ENCODE measurements around the gene WDR83.
"Not testable (repeated sequence)": the region's sequence is repeated elsewhere in the genome, so short reads cannot be mapped to it uniquely, and the experiment has no call there.

Gene WDR83

DNA sequence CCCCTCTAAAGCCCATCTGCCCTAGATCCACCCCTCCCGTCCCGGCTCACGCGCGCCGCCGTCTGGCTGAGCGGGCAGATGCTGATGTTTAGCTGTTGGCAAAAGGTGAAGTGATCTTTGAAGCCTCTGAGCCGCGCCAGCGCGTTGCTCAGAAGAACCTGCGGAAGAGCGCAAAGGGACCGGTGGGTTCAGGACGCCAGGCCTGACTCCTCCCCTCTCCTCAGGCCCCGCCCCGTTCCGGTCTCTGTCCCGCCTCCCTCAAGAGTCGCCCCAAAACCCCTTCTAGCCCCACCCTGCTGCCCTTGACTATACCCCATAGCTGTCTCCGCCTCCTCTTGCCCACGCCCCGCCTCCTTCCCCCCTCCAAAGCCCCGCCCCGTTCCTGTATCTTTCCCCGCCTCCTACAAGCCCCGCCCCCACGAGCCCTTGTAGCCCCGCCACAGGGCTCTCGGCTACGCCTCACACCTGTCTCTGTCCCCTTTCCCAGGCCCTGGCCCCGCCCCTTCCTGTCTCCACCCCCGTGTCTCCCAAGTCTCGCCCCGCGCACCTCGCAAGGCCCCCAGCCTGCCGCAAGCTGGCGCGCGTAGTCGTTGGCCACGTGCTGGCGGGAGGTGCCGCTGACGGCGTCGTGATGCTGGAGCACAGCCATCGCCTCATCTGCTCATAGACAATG lies 9.6 kb upstream of the WDR83 start:
- ATAC-seq = peak; percentile 68
- peak; percentile 65 for DNase-seq

DNA sequence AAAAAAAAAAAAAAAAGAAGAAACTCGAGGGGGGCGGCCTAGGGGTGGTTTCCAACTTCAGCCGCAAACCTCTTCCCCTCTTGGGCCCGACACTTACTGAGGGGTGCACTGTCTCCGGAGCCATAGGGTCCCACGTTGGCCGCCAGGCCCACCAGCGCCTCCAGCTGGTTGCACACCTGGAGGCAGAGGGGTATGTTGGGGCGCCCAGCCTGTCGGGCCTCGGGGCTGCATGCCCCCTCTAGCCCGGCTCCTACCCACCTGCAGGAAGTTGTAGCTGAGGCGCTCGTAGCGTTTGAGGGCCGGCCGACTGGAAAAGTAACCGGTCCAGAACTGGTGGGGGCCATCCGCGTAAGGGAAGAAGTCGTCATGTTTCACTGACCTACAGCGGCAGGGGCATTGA lies 8.6 kb upstream of the WDR83 start:
- no peak for ATAC-seq
- no peak for DNase-seq

DNA sequence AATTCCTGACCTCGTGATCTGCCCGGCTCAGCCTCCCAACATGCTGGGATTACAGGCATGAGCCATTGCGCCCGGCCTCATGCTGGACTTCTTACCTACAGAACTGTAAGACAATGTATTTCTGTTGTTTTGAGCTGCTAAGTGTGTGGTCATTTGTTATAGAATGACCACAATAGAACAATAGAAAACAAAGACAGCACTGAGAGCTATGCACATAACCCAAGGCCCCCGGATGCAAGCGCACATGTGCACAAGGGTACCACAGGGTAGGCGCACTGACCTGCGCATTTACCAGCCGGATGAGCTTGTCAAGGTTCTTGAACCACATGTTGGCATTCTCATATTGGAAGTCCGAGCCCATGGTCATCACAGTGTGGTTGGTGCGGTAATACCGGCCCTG lies 5.6 kb upstream of the WDR83 start:
- ATAC-seq (no peak), DNase-seq (no peak)

DNA sequence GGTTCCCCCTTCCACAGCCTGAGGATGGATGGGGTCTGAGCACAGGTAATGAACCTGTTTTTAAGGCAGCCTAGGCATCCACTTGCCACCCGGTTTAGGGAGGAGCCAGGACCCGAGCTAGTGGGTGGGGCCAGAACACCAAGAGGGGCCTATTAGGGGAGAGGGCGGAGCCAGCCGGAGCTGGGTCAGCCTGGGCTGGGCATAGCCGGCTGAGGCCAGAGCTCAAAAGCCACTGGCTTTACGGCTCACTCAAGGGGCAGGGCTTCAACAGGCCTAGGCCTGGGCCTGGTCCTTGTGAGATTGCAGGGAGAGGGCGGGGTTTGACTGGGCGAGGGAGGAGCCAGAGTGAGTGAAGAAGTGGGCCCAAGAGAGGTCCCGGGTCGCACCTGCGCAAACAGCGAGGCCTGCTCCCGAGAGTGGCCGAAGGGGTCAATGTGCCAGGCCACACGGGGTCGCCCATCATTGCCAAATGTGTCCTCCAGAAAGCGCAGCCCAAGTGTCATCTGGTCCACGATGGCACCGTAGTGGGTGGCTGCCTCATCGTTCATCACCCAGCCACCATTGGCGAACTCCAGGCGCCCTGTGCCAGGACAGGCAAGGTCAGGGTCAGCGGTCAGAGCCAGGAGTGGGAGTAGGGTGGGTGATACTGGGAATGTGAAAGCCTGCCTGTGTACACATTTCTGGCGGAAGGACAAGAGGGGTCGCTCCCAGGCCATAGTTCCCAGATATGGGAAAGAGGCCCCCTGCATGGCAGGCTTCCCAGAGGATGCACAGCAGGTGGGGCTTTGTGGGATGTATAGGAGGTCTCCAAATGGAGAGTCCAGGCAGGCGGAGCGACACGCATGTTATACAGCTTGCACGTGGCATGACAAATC lies 2.0 kb upstream of the WDR83 start:
- DNase-seq (peak; percentile 47), ATAC-seq (no peak)

DNA sequence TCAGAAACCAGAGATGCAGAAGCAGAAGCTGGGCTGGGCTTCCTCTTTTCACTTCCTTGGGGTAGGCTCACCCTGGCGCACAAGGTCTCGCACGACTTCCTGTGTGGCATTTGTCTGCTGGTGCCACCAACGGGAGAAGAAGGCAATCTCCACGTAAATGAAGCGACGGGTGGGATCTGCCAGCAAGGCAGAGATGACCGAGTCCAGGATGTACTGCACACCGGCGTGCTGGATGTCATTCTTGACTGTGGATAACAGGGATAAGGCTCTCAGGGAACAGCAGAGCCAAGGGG lies 1.4 kb upstream of the WDR83 start:
- peak; percentile 72 for DNase-seq
- peak; percentile 40 for ATAC-seq

DNA sequence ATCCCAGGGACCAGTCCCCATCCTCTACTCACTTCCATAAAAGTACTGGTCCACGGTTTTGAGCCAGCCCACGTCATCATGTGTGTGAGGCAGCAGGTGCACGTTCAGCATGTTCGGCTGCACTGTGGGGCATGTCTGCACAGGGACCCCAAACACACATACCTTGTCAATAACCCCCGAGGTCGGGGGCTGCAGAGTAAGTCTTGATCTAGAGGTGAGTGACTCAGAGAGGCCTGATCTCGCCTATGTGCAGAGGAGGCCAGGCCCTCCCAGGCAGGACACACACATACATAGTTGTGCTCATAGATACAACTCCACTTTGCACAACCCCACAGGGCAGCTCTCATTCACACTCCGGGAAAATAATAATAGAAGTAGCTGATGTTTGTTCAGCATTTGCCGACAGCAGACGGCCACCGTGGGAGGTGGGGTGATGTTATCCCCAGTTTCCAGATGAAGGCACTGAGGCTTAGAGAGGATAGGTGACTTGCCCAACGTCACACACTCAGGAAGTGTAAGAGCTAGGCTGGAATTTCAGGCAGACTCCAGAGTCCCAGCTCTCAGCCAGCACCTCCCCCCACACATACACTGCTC lies 839 bp upstream of the WDR83 start:
- DNase-seq (peak; percentile 48), ATAC-seq (peak; percentile 10)

DNA sequence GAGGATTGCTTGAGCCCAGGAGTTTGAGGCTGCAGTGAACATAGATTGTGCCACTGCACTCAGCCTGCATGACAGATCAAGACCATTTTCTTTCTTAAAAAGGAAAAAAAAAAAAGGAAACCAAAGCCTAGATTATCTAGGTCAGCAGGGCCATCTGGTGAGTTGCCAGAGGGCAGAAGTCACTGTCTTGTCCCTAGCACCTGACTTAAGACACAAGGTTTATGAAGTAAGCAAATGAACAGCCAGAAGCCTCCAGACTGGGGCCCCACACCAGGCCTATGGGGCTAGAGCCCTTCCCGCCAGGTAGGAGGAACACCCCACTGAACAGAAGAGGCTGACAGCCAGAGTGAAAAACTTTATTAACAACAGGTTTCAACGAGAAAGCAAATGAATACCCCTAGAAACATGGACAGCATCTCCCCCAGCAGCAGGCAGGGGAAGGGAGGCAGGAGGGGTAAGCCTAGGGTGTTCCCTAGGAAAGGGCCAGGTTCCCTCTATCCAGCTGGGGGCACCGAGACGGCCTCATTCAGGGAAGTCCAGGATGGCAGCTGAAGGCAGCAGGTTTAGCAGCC lies 1.2 kb downstream of the WDR83 start:
- ATAC-seq = no peak
- no peak for DNase-seq

DNA sequence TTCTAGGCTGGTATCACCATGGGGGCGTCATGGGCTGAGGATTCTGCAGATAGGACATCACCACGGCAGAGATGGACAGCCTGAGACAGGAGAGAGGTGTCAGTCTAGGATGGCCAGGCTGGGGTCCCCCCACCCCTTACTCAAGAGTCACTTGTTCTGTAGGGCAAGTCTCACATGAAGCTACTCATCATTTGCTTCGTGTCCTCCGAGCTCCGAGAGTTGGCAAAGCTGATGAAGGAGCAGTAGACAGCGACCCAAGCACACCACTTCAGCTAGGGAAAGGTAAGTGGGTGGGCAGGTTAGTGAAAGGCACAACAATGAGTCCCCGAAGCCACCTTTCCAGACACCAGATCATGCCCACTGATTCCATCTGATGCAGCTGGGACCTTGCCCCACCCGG lies 1.7 kb downstream of the WDR83 start:
- no peak for DNase-seq
- ATAC-seq = no peak

DNA sequence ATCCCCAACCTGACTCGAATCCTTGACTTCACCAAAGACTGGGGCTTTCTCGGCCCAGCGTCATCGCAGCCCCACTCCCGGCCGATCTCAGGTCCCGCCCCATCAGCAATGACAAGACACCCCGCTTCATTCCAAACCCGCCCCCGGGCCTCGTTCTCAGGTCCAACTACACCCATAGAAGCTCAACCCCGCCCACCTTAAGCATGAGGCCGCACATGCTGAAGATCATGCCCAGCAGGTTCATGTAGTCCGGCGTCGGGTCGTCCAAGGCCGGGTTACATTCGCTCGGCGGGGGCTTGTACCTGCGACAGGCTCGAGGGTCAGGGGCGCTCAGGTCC lies 2.3 kb downstream of the WDR83 start:
- ATAC-seq (no peak), DNase-seq (peak; percentile 71)

- DNase-seq (peak; percentile 79), ATAC-seq (peak; percentile 20)
Observed at GRCh38 chr19:12669270-12670158, 2.9 kb downstream of the WDR83 start.

DNA sequence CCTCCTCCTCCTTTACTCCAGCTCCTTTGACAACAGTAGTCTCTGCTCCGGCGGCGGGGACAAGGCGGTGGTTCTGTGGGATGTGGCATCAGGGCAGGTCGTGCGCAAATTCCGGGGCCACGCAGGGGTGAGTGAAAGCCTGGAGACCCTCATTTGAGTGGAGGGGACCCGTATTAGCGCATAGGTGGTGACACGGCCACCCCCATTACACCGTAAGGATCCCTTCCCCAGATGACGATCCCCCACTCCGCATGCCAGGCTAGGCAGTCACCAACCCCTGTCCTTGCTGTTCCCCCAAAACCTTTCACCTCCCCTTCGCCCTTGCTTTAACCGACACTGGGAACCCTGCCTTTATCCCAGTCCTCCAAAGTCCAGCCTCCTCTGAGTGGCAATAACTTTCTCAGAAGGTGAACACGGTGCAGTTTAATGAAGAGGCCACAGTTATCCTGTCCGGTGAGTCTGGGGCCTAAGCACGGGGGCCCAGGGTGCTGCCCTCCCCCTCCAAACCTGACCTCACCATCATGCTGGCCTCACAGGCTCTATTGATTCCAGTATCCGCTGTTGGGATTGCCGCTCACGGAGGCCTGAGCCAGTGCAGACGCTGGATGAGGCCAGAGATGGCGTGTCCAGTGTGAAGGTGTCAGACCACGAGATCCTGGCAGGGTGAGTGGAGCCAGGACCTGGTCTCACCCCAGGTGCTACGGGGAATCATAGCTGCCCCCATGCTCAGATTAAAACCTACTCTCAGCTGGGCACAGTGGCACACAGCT lies 3.7 kb downstream of the WDR83 start:
- no peak for DNase-seq
- no peak for ATAC-seq

DNA sequence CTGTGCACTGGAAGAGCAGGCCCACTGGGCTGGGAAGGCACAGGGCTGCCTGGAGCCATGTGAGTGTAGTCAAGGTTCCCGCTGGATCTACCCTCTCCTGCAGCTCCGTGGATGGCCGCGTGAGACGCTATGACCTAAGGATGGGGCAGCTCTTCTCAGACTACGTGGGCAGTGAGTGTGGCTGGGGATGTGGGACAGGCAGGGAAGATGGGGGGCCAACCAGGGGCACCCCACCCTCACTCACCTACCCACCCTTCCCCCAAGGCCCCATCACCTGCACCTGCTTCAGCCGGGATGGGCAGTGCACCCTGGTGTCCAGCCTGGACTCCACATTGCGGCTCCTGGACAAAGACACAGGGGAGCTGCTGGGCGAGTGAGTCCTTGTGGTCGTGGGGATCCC lies 6.1 kb downstream of the WDR83 start:
- ATAC-seq (no peak), DNase-seq (no peak)

GRCh38 chr19:12675399-12675798 lies 8.8 kb downstream of the WDR83 start:
- ATAC-seq (no peak), DNase-seq (no peak)

GRCh38 chr19:12675940-12676339 lies 9.3 kb downstream of the WDR83 start:
- ATAC-seq (no peak), DNase-seq (no peak)

DNA sequence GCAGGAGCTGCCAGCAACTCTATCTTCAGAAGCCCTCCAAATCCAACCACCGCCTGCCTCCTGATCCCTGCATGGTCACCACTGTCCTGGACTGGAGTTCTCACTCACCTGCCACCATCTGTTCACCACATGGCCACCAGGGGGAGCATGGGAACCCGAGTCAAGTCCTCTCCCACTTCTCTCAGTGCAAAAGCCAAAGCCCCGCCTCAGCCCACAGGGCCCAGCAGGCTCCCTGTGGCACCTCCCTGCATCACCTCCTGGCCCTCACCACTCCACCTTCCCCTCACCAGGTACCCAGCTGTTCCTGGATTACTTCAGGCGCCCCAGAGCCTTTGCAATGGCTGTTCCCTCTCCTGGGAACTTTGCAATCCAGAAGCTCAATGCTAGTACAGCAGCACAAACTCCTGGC lies 9.8 kb downstream of the WDR83 start:
- ATAC-seq = peak; percentile 51
- peak; percentile 95 for DNase-seq

DNA sequence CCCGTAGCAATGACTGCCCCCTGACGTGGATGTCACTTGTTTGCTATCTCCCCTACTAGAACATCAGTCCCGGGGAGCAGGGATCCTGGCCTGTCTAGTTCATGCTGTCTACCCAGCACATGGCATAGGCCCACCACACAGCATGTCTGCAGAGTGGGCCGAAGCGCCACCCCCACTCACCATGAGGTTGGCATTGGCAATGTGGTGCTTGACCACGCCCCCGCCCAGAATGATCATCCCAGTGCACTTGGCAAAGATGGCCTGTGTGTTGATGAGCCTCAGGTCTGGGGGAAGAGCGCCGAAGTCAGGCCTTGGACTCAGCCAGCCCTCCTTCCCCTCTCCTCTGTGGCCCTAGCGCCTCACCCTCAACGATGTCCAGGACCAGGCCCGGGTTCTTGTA lies 10.3 kb downstream of the WDR83 start:
- DNase-seq (no peak), ATAC-seq (no peak)

DNA sequence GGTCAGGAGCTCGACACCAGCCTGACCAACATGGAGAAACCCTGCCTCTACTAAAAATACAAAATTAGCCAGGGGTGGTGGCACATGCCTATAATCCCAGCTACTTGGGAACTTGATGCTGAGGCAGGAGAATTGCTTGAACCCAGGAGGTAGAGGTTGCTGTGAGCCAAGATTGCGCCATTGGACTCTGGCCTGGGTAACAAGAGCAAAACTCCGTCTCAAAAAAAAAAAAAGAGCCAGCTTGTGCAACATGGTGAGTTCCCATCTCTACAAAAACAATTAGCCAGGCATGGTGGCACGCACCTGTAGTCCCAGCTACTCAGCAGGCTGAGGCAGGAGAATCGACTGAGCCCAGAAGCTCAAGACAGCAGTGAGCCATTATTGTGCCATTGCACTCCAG lies 11.4 kb downstream of the WDR83 start:
- ATAC-seq, DNase-seq: not testable (repeated sequence)

GRCh38 chr19:12680034-12680433 lies 13.4 kb downstream of the WDR83 start:
- DNase-seq (no peak), ATAC-seq (no peak)

- peak; percentile 89 for DNase-seq
- ATAC-seq = peak; percentile 93
Observed at GRCh38 chr19:12681074-12681987, 14.7 kb downstream of the WDR83 start, which contains the start of gene DHPS. Gene DHPS, minus strand, starts transcription at chr19:12681880. Its CDS starts 114 bp downstream, at chr19:12681766.

- DNase-seq = no peak
Observed at GRCh38 chr19:12685831-12686230, 19.2 kb downstream of the WDR83 start.

More at GRCh38 chr19:12685831-12686230, 19.2 kb downstream of the WDR83 start:
- no peak for ATAC-seq
